Measurements from ENCODE around the gene SPACA7.
"Not testable (repeated sequence)": the region's sequence is repeated elsewhere in the genome, so short reads cannot be mapped to it uniquely, and the experiment has no call there.

Gene SPACA7

DNA sequence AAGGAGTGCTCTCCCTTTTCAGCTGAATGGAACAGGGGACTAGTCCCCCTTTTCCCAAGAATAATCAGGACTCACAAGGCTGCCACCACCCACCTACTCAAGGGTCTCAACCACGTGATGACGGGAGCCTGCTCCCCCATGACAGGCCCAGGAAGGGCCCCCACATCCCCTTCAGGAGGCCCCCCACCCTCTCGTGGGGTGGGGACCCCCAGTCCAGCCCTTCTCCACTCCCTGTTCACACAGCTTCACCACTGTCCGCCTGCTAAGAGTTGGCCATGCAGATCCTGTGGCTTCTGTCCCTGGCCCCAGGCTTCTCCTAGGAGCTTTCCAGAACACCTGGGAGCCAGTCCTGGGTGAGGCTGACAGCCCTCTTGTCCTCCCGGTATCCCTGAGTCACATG is 56.6 kb downstream of the SPACA7 start:
- not testable (repeated sequence) for DNase-seq

DNA sequence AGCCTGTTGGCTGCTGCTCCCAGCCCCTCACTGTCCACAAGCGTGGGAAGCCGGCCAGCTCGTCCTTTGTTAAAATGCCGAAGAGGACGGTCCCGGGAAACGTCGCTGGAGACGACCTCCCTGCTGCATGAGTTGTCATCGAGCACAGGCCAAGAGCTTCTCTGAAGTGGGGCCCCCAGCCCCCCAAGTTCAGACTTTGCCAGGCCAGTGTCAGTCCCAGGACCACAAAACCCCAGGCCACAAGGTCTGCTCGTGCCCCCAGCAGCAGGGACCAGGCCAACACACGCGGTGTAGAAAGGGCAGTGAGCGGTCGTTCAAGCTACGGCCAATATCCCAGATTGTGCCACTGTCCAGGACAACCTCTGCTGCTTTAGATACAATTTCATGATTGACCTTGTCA is 57.4 kb downstream of the SPACA7 start:
- not testable (repeated sequence) for DNase-seq

DNA sequence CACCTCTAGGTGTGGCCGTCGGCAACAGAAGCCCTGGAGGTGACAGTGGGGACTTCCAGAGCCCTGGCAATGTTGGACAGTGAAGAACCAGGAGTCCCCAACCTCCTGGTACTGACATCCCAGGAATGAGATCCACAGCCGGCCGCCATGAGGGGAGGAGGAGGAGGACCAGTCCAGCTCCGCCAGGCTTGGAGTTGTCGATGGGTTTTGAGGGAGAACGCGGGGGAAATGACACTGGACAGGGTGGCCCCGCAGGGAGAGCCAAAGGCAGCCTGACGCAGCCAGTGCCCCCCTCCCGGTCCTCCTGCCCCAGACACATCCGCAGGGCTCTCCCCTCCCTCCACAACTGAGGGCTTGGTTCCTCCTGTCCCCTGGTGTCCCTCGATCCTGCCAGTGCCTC is 57.9 kb downstream of the SPACA7 start:
- no peak for DNase-seq

- no peak for DNase-seq
Measured at GRCh38 chr13:112434937-112435523, 58.9 kb downstream of the SPACA7 start.

GRCh38 chr13:112435973-112436372 is 59.8 kb downstream of the SPACA7 start:
- DNase-seq = no peak

GRCh38 chr13:112438094-112438493 is 61.9 kb downstream of the SPACA7 start:
- no peak for DNase-seq

- no peak for DNase-seq
Measured at GRCh38 chr13:112438515-112438914, 62.4 kb downstream of the SPACA7 start.

- DNase-seq = no peak
Measured at GRCh38 chr13:112441226-112441625, 65.1 kb downstream of the SPACA7 start.

DNA sequence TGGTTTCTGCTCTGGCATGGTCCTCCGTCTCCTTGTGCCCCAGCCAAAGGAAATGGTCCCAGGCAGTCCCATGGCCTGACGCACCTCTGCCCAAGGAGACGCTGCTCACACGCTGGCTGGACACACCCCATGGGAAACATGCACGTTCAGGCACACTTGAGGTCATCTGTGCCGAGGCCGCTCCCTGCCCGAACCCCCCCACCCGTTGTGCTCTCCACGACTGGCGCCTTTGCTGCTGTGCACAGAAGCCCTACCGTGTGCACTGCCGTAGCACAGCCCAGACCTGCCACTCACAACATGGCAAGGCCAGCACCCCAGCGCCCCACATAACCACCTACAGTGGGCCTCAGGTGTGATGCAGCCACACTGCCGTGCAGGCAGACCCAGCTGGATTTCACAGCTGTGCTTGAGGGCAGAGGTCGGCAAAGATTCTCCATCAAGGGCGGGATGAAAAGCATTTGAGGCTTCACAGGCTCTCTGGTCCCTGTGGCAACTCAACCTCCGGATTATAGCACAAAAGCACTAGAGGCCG is 65.7 kb downstream of the SPACA7 start:
- DNase-seq = no peak

DNA sequence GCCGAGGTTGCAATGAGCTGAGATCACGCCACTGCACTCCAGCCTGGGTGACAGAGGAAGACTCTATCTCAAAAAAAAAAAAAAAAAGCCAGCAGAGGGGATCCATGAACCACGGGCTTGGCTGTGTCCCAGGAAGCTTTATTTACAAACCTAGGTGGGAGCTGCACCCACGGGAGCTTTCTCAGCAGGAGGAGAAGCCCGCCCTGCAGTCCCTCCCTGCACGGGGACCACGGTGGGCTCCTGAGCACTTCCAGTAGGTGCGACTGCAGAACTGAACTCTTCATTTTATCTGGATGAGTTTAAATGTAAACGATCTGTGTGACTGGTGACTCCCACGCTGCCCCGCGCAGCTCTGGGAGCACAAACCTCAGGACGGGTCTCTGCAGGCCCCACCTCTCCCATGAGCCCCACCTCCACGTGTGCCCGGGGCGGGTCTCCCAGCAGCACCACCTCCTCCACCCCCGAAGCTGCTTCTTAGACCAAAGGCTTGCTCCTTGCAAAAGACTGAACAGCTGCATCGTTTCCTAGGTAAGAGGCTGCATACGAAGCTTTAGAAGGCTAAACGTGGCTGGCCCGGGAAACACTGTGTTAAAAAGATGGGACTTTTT is 66.4 kb downstream of the SPACA7 start:
- DNase-seq = no peak

- DNase-seq = no peak
Measured at GRCh38 chr13:112443191-112443994, 67.2 kb downstream of the SPACA7 start.

DNA sequence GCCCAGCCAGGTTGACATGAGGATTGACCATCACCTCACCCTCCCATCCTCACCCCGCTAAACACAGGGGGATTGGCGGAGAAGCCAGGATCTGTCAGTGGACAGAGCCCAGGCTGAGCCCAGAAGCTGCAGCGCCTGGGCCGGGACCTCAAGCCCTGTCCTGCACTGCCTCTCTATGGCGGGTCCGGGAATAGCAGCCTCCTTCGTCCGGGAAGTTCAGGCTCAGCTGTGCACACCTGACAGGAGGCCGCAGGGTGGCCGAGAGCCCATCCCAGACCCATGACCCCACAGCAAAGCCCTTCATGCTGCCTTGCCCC is 67.8 kb downstream of the SPACA7 start:
- DNase-seq = peak; percentile 90

DNA sequence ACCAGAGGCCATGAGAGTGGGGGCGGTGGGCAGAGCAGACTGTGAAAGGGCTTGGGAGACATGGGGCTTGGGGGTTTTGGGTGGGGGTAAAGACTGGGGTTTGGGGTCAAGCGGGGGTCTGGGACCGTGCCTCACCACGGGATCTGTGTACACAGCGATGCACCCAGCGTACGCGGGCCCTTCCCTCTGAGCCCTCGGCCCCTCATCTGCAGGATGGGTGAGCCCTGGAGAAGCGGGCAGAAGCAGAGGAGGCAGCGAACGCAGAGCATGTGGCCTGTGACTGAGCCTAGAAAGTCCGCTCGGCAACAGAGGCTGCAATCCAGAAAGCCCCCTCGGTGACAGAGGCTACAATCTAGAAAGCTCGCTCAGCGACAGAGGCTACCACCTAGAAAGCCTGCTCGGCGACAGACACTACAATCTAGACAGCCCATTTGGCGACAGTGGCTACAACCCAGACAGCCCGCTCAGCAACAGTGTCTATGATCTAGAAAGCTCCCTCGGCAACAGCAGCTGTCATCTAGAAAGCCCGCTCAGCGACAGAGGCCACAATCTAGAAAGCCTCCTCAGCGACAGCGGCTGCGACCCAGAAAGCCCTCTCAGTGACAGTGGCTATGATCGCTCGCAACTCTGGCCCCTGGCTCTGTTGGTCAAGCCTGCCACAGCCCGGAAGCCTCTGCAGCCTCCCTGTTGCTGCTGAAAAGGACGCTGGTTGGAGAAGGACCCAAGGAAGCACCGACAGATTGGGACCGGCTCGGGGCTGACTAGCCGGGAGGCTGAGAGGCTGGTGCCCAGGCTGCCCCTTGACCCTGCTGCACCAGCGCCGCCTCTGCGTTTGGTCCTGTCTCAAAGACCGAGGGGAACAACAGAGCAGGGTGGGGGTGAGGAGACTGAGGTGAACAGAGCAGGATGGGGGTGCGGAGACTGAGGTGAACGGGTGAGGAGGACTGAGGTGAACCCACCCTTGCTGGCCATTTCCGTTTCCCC is 68.6 kb downstream of the SPACA7 start:
- no peak for DNase-seq

- DNase-seq = no peak
Measured at GRCh38 chr13:112445411-112446271, 69.5 kb downstream of the SPACA7 start.

DNA sequence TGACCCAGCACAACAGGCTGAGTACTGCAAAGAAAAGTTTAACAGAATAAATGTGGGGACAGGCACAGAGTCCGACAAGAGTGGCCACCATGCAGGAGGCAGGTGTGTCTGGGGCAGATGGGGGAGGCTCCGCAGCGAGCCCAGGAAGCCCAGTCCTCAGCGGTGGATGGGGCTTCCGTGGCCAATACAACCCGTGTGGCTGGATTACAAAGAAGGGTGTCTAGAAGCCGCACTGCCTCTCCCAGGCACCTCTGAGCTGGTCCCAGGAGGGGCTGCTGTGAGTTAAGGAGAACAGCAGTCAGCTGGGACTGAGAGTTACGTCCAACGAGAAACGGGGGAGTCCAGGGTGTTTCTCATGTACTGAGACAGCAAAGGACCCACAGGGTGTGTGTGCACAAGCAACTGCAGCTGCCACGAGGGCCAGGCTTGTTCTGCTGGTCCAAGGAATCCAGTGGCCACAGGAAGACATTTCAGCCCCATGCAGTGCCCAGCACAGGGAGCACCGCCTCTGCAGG is 70.2 kb downstream of the SPACA7 start:
- DNase-seq = no peak

GRCh38 chr13:112446867-112447266 is 70.7 kb downstream of the SPACA7 start:
- no peak for DNase-seq

- no peak for DNase-seq
Measured at GRCh38 chr13:112447306-112447705, 71.2 kb downstream of the SPACA7 start.

DNA sequence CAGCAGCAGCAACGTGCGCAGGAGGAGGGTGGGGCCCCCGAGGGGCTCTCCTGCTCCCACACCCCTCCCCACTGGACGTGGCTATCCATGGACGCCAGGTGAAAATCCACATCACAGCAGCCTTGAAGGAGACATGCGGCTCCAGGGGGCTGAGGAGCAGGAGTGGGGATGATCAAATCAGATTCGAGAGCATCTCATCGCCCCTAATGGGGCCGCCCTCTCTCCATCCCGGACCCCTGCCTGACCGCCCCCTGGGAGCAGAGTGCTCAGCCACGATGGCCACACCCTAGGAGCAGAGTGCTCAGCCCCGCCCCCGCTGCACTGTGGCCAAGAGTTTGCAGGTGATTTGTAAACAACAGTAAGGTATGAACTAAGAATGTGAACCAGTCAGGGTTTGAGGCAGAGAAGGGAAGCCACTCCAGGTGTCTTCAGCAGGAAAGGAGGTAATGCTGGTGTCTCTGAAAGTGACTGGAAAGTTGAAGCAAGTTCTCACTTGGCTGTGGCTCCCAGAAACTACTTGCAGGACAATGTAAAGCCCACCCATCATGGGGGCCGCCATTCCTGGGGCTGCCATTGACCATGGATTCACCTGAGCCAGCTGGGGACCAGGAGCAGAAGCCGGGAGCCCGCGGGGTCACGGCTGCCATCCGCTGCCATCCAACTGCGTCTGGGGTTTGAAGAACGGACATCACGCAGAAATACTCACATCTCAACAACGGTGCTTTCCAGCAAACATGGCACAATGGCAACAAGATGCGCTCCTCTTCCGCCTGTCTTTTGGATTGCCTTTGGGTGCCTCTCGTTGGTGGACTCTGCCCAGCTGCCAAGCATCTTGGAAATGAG is 71.8 kb downstream of the SPACA7 start:
- DNase-seq = no peak

GRCh38 chr13:112448621-112449544 is 72.7 kb downstream of the SPACA7 start:
- DNase-seq = no peak

DNA sequence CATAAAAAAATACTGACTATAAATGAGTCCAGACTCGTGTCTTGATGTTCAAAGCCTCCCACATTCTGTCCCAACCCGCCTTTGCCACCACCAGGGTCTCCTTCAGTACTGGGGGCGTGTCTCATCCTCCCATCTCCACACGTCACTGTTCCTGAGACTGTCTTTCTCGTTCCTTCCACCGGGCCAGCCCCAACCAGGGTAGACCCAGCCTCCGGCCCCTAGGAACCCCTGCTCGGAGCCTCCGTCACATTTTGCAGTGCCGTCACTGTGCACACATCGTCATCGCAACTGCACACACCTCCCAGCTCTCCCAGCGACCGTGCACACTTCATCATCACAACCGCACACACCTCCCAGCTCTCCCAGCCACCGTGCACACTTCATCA is 73.4 kb downstream of the SPACA7 start:
- DNase-seq = no peak
